Brain pericyte (primary cell): ENCODE results near the gene LRBA.
"Not testable (repeated sequence)": the region's sequence is repeated elsewhere in the genome, so short reads cannot be mapped to it uniquely, and the experiment has no call there.

ENCODE experiments used
- DNase-seq: peaks from one replicate; pipeline ENCODE4 v3.0.0-alpha.2; 2012; ENCODE audit warnings: low read depth, low spot score

Gene LRBA

DNA sequence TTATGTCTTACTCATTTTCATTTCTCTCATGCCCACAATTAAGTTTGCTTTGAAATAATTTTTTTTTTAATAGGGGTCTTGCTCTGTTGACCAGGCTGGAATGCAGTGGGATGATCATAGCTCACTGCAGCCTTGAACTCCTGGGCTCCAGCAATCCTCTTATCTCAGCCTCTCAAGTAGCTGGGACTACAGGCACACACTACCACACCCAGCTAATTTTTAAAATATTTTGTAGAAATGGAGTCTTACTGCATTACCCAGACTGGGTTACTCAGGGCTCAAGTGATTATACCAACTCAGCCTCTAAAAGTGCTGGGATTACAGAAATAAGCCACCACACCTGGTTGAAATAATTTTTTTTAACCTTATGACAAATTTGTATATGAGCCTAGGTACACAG is 452.3 kb downstream of the LRBA start:
- DNase-seq, result no peak

DNA sequence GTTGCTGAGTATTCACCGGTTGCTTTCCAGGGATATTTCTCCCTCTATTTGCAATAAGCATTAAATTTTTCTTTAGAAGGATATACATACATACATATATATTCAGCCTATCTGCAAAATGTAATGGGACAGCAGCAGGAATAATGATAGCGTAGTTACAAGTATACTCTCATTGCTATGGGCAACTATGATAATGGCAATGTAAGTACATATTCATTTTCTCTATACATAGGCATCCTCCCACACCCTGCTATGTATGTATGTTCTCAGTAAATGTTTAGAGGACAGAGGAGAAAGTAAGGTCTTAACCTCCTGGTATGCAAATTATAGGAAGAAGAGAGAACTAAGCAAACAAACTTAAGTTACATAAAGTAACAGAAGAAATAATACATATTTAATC is 452.8 kb downstream of the LRBA start:
- no peak for DNase-seq

DNA sequence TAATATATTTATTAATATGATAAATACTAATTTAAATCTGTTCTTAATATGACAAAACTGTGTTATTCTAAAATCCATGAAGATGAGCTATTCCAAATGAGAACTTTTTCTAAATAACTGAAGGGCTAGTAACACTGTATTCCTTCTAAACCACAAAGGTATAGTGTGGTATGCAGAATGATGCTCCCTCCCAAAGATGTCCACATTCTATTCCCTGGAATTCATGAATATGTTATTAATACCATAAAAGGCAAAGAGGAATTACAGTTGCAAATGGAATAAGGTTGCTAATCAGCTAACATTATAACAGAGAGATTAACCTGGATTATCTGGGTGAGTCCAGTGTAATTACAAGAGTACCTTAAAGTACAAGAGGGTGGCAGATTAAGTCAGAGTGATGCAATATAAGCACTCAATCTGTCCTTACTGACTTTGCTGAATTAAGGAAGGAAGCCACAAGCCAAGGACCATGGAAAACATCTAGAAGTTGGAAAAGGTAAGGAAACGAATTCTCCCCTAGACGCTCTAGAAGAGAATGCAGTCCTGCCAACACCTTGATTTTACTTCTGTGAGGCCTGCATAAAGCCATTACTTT is 453.8 kb downstream of the LRBA start:
- no peak for DNase-seq

DNA sequence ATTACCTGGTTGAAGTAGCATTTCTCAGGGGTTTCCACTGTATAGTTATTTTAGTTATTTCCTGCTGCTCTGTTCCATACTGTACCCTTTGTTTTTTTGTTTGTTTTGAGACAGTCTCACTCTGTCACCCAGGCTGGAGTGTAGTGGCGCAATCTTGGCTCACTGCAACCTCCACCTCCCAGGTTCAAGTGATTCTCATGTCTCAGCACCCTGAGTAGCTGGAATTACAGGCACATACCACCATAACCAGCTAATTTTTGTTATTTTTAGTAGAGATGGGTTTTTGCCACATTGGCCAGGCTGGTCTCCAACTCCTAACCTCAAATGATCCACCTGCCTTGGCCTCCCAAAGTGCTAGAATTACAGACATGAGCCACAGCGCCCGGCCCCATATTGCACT is 457.3 kb downstream of the LRBA start:
- not testable (repeated sequence) for DNase-seq

DNA sequence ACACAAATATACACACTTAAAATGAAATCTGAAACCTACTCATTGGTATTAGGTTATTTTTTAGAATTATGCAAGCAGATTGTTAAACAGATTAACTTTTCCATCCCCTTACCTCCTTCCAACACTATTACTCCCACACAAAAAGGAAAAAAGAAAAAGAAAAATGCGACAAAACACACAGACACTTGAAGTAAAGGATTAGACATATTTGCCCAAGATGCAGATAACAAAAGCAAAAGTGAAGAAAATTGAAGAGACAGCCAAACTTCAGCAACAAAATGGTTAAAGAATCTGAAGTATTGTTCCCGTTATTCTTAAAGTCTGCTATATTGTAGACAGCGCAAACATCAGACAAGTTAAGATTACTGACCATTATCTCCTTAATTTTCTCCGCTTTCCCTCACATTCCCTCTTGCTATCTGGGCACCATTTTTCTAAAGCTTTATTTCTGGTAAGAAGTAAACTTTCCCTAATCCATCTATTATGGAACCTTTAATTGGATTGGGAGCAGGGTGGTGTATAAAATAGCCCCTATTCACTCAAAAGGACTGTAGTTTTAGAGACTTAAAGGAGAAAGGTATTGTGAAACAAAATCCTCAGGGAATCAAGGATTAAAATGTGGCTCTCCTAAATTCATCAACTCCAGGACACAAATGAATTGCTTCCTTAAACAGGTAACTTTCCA is 467.8 kb downstream of the LRBA start:
- DNase-seq, result no peak

DNA sequence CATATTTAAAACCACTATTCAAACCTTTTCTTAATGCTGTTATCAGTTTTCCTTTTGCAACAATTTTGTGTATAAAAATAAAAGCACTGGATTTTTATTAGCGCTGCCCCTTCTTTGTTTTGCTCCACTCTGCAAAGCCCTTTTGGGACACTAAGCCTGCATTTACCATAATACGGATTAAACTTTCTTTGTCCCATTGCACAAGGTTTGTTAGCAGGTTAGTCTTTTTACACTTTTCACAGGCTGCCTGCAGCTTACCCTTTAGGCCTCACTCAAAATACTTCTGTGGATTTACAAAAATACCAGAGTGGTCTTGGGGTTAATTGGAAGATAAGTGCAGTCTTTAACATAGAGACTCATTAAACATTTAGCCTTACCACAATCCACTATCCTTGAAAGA is 468.8 kb downstream of the LRBA start:
- no peak for DNase-seq

DNA sequence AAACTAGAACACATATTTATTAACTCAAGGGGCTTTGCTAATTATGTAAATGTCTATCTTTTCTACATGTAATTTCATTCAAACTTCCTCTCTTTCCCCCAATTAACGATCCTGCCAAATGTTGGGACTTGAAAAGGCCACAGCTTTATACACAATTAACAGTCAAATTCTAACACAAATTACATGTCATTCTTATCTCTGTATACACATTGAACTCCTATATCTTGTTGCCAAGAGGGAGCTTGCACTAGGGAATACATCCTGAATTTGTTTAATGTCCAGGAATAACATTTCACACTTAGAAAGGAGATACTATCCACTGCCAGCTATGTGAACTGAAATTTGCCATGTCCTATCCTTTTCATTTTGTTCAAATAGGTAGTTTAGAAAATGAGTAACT is 472.0 kb downstream of the LRBA start:
- no peak for DNase-seq

DNA sequence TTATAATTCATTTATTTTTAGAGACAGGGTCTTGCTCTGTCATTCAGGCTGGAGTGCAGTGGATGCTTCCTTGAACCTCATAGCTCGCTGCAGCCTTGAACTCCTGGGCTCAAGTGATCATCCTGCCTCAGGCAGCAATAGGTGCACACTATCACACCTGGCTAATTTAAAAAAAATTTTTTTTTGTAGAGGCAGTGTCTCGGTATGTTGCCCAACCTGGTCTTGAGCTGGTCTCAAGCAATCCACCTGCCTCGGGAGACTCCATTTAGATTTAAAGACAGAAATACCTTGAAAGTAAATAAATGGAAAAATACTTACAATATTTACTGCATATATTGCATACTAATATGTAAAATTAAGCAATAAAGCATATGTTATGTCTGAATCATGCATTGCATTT is 473.4 kb downstream of the LRBA start:
- no peak for DNase-seq

DNA sequence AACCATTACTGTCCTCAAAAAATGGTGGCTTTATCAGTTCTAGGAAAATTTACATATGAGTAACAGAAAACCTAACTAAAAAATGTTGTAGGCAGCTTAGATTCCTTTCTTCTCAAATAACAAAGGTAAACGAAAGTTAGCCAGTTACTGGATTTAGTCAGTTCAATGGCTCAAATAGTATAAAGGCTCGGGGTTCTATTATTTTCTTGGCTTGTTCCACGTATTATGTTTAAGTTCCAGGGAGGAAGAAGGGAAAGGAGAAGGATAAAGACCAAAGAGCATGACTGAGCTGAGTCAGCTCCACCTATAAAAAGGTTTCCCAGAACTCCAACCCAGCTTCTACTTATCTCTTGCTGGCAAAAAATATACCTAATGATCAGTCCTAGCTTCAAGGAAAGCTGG is 474.1 kb downstream of the LRBA start:
- no peak for DNase-seq

DNA sequence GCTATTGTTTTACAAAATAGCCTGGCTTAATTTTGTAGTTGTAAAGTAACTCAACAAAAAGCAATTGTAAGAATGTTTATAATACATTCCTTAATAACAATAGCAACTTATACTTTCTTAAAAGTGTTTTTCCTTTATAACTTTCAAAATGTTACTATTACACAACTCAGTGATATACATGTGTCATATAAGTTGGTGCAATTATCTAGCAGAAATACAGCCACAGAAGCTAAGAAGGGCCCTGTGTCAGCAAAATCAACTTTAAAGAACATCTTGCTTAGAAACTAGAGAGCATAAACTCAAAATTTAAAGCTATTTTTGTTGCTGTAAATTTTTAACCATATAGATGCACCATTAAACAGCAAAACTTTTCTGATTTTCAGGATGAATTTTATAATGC is 474.5 kb downstream of the LRBA start:
- no peak for DNase-seq

DNA sequence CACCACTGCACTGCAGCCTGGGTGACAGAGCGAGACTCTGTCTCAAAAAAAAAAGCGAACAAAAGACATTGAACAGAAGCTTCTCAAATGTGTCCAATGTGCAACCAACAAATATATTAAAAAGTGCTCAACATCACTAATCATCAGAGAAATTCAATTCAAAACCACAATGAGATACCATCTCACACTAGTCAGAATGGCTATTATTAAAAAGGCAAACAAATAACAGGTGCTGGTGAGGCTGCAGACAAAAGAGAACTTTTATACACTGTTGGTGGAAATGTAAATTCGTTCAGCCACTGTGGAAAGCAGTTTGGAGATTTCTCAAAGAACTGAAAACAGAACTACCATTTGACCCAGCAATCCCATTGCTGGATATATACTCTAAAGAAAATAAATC is 477.2 kb downstream of the LRBA start:
- not testable (repeated sequence) for DNase-seq

DNA sequence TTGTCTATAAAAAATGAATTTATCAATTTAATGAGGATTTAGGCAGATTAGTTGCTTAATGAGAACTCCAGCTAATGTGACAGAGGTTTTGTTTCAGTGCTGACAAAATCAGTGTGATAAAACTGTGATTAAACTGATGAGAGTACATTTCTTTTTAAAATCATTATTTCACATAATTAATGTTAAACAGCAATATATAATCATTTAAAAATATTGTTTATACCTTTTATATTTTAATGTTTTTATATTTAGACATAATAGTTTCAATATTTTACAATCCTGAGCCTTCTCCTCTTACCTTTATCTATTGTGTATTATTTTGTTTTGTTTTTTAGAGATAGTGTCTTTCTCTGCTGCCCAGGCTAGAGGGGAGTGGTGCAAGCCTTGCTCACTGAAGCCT is 480.3 kb downstream of the LRBA start:
- DNase-seq, result no peak

DNA sequence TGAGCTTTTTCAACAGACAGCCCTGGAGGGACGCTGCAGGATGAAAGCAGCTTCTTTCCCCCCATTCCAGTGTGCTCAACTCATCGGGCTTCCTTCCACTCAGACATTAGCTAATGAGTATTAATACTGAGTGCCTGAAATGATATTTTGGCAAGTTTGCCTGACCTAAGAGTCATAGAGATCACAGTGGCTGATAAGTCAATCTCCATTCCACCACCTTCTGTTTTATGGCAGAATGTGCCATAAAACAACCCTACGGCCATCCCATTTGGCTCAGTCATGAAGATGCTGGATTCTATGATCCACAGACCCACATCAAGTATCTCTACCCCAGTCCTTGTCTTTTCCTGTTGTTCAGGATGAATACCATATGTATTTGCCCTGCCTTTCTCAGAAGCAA is 481.4 kb downstream of the LRBA start:
- DNase-seq, result no peak

DNA sequence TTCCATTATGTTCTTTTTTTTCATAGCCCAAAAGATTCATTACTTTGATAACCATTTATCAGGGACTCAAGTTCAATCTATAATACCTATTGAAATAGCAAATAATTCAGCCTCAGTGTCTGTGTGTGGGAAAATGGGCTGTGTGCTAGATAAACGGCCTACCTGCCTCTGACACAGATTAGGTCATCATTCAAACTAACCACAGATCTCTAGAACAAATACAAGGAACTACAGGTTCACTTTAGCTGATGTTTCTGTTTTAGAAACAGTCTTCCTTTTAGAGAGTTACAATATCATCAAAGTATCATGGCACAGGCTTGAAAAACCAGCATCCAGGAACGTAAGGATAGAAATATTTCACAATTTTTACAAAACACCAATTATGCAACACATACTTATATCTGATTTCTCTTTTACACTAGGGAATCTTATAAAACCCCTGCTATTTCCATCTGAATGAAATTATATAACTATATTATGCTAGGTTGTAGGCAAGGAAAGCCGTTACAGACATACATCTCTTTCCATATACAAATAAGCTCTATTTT is 489.7 kb downstream of the LRBA start:
- DNase-seq, result no peak

DNA sequence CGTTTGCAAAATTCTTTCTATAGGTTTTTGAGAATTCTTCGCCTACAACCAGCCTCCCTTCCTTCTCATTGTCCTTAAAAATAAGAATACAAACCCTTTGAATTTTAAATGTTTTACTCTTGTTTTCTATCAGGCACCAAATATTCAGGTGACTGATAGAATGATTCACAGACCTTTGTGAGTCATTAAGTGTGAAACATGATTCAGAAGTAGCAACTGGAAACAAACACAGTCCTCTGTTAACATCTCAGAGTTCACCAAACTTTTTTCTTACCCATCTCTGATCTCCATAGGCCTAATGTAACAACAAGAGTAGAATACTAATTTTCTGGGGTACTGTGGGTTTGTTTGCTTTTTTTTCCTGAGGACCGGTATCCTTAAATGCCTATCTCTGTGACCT is 496.5 kb downstream of the LRBA start:
- no peak for DNase-seq

DNA sequence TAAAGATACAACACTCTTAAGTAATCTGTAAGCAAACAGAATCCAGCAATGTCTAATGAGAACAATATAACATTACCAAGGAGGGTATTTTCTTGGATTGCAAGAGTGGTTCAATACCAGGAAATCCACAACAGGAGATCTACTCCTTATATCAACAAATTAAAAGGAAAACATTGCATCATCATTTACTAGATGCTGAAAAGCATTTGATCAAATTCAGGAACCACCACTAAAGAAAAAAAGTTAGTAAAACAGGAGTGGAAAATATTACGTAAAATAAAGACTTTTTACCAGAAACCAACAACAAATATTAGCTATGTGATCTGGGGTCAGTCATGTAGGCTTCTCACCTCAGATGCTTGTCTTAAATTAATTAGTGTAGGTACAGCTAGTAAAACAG is 499.9 kb downstream of the LRBA start:
- DNase-seq, result no peak

DNA sequence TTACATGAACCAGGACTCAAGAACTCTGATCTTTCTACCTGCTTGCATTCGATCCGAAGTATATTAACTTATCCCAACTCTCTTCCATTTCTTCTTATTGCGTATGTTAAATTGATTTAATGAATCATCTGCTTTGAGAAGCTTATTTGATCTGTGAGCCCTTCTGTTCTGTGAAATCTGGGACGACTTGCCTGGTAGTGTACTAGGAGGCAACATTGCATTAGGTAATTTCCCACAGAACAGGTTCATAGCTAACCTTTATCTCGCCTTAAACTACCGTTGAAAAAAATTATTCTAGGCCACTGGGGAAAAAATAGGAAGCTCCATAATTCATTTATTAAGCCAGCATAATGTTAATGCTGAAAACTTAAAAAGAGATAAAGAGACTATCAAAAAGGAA is 500.4 kb downstream of the LRBA start:
- no peak for DNase-seq

DNA sequence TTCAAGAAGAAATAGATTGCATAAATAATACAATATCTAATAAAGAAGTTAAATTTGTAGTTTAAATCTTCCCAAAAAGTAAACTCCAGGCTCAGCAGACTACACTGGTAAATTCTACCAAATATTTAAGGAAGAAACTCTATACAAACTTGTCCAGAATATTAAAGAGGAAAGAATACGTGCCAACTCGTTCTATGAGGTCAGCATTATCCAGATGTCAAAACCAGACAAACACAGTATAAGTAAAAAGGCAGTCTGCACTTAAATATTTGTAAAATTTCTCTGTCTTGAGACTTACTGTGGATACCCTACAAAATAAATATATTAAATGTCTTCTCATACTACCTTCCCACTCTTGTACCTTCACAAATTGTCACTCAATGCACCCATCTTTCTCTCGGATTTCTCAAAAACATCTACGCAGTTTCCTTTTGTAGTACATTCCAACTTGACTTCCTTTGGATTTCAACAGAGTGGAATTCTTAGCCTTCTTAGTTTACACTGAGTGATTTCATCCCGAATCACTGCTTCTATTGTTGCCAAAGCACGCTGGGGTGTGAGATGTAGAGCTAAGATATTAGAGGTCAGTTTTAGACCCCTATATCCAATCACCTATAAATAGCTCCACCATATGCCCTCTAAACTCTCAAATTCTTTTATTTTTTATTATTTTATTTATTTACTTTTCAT is 504.8 kb downstream of the LRBA start:
- DNase-seq, result no peak

DNA sequence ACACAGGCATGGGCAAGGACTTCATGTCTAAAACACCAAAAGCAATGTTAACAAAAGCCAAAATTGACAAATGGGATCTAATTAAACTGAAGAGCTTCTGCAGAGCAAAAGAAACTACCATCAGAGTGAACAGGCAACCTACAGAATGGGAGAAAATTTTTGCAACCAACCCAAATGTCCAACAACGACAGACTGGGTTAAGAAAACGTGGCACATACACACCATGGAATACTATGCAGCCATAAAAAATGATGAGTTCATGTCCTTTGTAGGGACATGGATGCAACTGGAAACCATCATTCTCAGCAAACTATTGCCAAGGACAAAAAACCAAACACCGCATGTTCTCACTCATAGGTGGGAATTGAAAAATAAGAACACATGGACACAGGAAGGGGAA is 507.4 kb downstream of the LRBA start:
- DNase-seq, result not testable (repeated sequence)

DNA sequence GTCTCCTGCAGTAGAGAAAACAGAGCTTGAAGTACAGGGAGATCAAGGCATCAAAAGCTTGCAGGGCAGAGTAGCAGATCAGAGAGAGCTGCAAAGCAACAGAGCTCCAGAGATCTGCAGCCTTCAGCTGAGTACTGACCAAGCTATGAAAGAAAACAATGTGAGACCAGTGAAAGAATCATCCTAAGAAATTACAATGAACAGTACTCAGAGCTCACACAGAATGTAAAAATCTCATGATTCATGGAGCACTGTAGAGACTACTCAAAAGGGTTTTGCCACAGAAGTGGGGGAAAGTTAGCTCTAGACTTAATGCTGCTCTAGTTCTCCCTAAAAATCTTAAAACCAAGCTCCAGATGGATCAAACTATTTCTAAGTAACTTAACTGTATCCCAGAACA is 513.1 kb downstream of the LRBA start:
- no peak for DNase-seq

DNA sequence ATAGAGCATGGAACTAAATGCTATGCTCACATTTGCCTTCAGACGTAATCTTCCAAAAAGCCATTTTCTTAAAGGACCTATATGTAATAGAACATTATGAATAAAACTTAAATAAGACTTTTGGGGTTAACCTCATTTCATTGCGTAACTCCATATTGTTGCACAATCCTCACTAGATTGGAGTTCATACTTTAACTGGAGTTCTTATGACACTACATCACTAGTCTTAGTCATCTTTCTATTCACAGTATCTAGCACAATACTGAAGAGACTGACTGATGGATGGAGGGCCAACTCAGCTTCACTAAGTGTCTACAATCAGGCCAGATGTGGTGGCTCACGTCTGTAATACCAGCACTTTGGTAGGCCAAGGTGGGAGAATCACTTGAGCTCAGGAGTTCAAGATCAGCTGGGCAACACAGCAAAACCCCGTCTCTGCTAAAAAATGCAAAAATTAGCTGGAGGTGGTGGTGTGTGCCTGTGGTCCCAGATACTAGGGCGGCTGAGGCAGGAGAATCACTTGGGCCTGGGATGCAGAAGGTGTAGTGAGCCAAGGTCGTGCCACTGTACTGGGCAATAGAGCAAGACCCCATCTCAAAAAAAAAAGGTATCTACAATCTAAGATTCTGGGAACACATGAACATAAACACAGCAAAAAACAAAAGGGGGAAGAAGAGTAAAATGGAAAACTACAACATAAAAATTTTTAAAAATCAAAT is 513.9 kb downstream of the LRBA start:
- DNase-seq, result no peak

DNA sequence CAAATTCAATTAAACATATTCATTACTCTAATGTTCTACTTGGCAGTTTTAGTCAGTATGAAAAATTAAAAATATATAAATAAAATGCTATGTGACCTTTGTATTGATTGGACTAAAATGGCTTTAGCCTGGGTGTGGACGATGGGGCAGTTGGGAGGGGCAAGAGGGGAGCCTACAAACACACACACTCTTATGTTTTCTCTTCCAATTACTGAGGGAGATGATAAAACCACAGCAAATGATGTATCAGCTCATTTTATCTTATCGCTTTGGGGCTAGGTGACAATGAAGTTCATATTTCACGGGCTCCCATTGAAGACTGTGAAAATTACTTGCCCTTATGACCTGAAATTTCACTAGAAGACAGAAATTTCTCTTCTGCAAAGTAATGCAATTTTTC is 517.5 kb downstream of the LRBA start:
- no peak for DNase-seq
